Neutrophil (primary cell): ENCODE data around the gene DEFB127.

Experiments used
- H3K27ac ChIP-seq: fragments of 200-600 bp; sonication (generic); 2 replicates; pipeline ENCODE4 v1.5.1; 2016; ENCODE audit warnings: mild to moderate bottlenecking, moderate library complexity
- H3K27me3 ChIP-seq: fragments of 200-600 bp; sonication (generic); 2 replicates; pipeline ENCODE4 v1.6.0; 2016; ENCODE audit warnings: mild to moderate bottlenecking
- H3K36me3 ChIP-seq: fragments of 200-600 bp; sonication (generic); 2 replicates; pipeline ENCODE4 v1.5.1; 2017
- H3K4me1 ChIP-seq, 2 experiments: fragments of 200-600 bp in 1 of 2; sonication (generic) in 1 of 2; 1 replicate in 1 of 2; 2 replicates in 1 of 2; pipeline versions ENCODE4 v1.5.1 to v1.6.1; 2013 to 2016; ENCODE audit warnings: low read depth in 1 of 2, low read length in 1 of 2, mild to moderate bottlenecking in 1 of 2, moderate library complexity in 1 of 2; ENCODE audit not compliant: control insufficient read depth in 1 of 2, insufficient read depth in 1 of 2
- H3K4me3 ChIP-seq, 2 experiments: fragments of 200-600 bp in 1 of 2; sonication (generic) in 1 of 2; 1 replicate in 1 of 2; 2 replicates in 1 of 2; pipeline ENCODE4 v1.5.1; 2013 to 2016; ENCODE audit warnings: low read depth in 1 of 2, low read length in 1 of 2, mild to moderate bottlenecking in 1 of 2, moderate library complexity in 1 of 2
- H3K9me3 ChIP-seq: fragments of 200-600 bp; sonication (generic); 2 replicates; pipeline ENCODE4 v1.5.1; 2016
- TF ChIP-seq, protein P1 (sequence below): fragments of 200-600 bp; sonication (generic); IDR thresholded peaks from 2 replicates; pipeline ENCODE4 v1.5.1; 2016; ENCODE audit warnings: antibody characterized with exemption

The DEFB127 gene

DNA sequence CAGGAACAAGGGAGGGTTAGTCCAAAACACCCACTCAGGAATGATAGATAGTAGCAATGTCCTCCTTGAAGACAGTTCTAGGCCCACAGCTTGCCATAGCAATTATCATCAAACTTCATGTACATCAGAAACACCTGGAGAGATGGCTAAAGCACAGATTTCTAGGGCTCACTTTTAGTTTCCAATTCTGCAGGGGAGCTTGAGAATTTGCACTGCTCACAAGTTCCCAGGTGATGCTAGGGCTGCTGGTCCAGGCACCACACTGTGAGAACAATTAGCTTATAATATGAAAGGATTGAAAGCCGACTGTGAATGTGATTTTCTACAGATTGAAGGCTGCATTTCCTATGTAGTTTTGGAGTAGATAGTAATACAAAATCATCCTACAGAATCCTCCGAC, 11.4 kb upstream of the DEFB127 start:
- TF ChIP-seq, protein P1, sequence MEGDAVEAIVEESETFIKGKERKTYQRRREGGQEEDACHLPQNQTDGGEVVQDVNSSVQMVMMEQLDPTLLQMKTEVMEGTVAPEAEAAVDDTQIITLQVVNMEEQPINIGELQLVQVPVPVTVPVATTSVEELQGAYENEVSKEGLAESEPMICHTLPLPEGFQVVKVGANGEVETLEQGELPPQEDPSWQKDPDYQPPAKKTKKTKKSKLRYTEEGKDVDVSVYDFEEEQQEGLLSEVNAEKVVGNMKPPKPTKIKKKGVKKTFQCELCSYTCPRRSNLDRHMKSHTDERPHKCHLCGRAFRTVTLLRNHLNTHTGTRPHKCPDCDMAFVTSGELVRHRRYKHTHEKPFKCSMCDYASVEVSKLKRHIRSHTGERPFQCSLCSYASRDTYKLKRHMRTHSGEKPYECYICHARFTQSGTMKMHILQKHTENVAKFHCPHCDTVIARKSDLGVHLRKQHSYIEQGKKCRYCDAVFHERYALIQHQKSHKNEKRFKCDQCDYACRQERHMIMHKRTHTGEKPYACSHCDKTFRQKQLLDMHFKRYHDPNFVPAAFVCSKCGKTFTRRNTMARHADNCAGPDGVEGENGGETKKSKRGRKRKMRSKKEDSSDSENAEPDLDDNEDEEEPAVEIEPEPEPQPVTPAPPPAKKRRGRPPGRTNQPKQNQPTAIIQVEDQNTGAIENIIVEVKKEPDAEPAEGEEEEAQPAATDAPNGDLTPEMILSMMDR, result no peak
- Histone ChIP-seq H3K27ac (no peak overlapping the region), H3K36me3 (no peaks in the 10 kb centered on the region), H3K4me3 (no peak overlapping the region), H3K4me1 (no peaks in the 10 kb centered on the region), H3K9me3 (no peaks in the 10 kb centered on the region), H3K27me3 (peaks cover 91% of the 10 kb centered on the region)

DNA sequence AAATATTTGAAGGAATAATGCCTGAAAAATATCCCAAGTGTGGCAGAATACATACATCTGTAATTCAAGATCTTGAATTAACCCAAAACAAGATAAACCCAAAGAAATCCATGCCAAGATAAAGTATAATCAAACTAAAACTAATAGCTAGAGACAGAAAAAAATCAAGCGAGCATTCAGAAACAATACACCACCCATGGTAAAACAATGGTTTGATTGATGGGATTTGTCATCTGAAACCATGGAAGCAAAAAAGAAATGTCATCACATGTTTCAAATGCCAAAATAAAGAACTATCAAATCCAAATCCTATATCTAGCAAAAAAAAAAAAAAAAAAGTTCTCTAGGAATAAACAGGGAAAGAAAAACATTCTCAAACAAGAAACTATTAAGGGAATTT, 5.1 kb upstream of the DEFB127 start:
- TF ChIP-seq, protein P1, result no peak
- H3K36me3 ChIP-seq, result no peaks in the 10 kb centered on the region

DNA sequence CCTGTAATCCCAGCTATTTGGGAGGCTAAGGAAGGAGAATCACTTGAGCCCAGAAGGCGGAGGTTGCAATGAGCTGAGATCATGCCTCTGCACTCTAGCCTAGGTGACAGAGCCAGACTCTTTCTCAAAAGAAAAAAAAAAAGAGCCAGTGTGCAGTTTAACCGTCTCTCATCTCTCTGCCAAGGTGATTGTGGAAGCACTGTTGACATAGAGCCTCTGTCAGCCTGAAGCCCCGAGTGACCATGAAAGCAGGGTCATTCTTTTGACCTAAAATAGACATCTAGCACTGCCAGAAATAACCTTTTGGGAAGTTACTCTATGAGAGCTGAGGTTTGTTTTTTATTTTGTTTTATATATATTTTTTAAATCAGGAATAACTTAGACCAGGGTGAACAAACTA, 7.4 kb downstream of the DEFB127 start:
- TF ChIP-seq, protein P1, result no peak
- H3K4me1 ChIP-seq, result no peaks in the 10 kb centered on the region

More for the DNA sequence above, 5.1 kb upstream of the DEFB127 start:
- H3K9me3 ChIP-seq, result no peaks in the 10 kb centered on the region
- no peak overlapping the region for H3K4me3 ChIP-seq
- no peak overlapping the region for H3K27ac ChIP-seq
- H3K4me1 ChIP-seq, result no peaks in the 10 kb centered on the region
- peaks cover 67% of the 10 kb centered on the region for H3K27me3 ChIP-seq

DNA sequence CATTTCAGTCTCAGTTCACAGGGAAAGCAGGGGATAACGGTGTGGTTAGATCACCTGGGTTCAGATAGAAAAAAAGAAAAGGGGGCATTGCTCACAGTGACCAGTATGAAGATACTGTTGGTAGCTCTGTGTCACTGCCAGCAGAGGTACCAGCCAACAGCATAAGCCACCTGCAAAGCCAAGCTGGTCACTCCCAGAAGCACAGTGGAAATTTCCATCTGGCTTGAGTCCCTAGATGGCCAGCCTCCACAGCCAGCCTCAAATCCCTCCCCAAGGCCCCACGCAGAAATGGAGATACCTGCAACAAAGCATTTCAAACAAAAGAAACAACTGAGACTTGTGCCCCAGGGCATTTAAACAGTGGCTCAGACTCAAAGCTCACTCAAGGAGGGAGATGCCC, 11.6 kb downstream of the DEFB127 start:
- H3K36me3 ChIP-seq, result no peaks in the 10 kb centered on the region
- no peaks in the 10 kb centered on the region for H3K9me3 ChIP-seq
- TF ChIP-seq, protein P1, result no peak
- H3K4me1 ChIP-seq, result no peaks in the 10 kb centered on the region
- H3K27me3 ChIP-seq, result peaks cover 38% of the 10 kb centered on the region
- no peak overlapping the region for H3K4me3 ChIP-seq
- no peak overlapping the region for H3K27ac ChIP-seq

More for the DNA sequence above, 7.4 kb downstream of the DEFB127 start:
- no peak overlapping the region for H3K27ac ChIP-seq
- H3K36me3 ChIP-seq, result no peaks in the 10 kb centered on the region
- H3K9me3 ChIP-seq, result no peaks in the 10 kb centered on the region
- no peak overlapping the region for H3K4me3 ChIP-seq
- H3K27me3 ChIP-seq, result peaks cover 52% of the 10 kb centered on the region

DNA sequence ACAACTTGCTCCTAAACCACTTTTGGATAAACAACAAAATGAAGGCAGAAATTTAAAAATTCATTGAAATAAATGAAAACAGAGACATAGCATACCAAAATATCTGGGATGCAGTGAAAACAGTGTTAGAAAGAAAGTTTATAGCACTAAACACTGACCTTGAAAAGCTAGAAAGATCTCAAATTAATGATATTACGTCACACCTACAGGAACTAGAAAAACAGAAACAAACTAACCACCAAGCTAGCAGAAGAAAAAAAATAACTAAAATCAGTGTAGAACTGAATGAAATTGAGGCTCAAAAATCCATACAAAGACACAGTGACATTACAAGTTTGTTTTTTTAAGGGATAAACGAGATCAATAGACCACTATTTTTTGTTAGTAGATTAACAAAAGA, 27.0 kb downstream of the DEFB127 start:
- no peaks in the 10 kb centered on the region for H3K9me3 ChIP-seq

More for the DNA sequence above, 27.0 kb downstream of the DEFB127 start:
- no peaks in the 10 kb centered on the region for H3K4me1 ChIP-seq
- peaks cover 62% of the 10 kb centered on the region for H3K27me3 ChIP-seq
- TF ChIP-seq, protein P1, result no peak
- no peaks in the 10 kb centered on the region for H3K36me3 ChIP-seq
- H3K27ac ChIP-seq, result no peak overlapping the region
- no peak overlapping the region for H3K4me3 ChIP-seq
